Large intestine (tissue), 3 donors: Measurements from ENCODE around the gene CD151. TPM values are rescaled to one million over a fixed set of nuclear protein-coding genes. Genes with fewer than 3 reads are reported as not detected.

Experiments used
- DNase-seq, 2 donors: peaks; one replicate each; pipeline versions ENCODE4 v3.0.0 to v3.0.0-alpha.2; 2013
- H3K27ac ChIP-seq: one replicate; pipeline ENCODE4 v1.5.1; 2013; ENCODE audit warnings: low read length
- H3K27me3 ChIP-seq: 2 replicates; pipeline ENCODE4 v1.6.1; 2013; ENCODE audit warnings: low read length; ENCODE audit not compliant: control insufficient read depth, insufficient read depth
- H3K36me3 ChIP-seq: 2 replicates; pipeline ENCODE4 v1.6.1; 2013; ENCODE audit warnings: low read length; ENCODE audit not compliant: control insufficient read depth, insufficient read depth
- H3K4me1 ChIP-seq: one replicate; pipeline ENCODE4 v1.6.1; 2013; ENCODE audit warnings: low read length; ENCODE audit not compliant: control insufficient read depth, insufficient read depth
- H3K4me3 ChIP-seq: one replicate; pipeline ENCODE4 v1.5.1; 2013; ENCODE audit warnings: low read length
- H3K9me3 ChIP-seq: one replicate; pipeline ENCODE4 v1.6.1; 2013; ENCODE audit warnings: mild to moderate bottlenecking, low read depth, low read length, moderate library complexity; ENCODE audit not compliant: control insufficient read depth
- WGBS: methylation state at CpG from one replicate; pipeline ENCODE4 v1.1.5; 2013; ENCODE audit warnings: low lambda C conversion rate; ENCODE audit not compliant: insufficient coverage; 5-methylcytosine and 5-hydroxymethylcytosine counted together
- polyA plus RNA-seq: library from polyadenylated mRNA; unstranded; fragments of 120-200 nt; gene quantifications from one replicate; pipeline ENCODE4 v1.2.1, GENCODE V29; 2013

The CD151 gene
- polyA plus RNA-seq, 1 donor: 317 TPM

DNA sequence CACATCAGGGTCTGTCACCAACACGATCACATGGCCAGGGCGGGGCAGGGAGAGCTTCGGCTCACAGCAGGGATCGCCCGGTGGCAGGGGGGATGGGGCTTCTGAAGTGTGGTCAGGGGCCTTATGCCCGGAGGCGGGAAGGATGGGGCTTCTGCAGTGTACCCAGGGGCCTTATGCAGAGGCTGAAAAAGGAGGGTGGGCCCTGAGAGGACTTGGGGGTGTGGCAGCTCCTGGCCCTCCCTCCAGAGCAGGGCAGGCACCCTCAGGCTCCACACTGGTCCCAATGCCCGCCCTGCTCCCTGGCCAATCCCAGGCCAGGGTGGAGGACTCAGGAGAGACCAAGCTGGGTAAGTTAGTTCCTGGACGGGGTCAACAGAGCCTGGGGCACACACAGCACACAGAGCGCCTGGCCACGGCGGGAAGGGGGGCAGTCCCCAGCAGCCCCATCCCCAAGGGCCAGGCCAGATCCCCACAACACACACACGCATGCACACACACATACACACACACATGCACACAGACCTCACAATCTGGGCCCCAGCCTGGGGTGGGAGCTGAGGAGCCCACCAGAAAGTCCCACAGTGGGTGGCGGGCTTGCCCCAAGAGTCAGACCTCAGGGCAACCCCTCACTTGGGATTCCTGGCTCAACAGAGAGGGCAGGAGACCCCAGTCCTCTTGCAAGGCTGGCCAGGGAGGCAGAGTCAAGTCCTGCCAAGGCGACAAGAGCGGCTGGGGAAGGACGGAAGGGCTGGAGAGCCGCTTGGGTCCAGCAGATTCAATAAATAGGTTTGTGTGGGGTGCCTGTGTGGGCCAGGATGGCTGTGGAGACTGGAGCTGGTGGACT, 41.8 kb upstream of the CD151 start:
- H3K27ac ChIP-seq: no peak overlapping the region
- no peak overlapping the region for H3K4me3 ChIP-seq
- peaks cover 16% of the 10 kb centered on the region for H3K36me3 ChIP-seq
- peaks cover 16% of the 10 kb centered on the region for H3K4me1 ChIP-seq
- H3K27me3 ChIP-seq: peaks cover 15% of the 10 kb centered on the region
- DNase-seq: no peak
- WGBS: no CpG with 5 or more reads among the region's 18 CpGs
- H3K9me3 ChIP-seq: no peaks in the 10 kb centered on the region

DNA sequence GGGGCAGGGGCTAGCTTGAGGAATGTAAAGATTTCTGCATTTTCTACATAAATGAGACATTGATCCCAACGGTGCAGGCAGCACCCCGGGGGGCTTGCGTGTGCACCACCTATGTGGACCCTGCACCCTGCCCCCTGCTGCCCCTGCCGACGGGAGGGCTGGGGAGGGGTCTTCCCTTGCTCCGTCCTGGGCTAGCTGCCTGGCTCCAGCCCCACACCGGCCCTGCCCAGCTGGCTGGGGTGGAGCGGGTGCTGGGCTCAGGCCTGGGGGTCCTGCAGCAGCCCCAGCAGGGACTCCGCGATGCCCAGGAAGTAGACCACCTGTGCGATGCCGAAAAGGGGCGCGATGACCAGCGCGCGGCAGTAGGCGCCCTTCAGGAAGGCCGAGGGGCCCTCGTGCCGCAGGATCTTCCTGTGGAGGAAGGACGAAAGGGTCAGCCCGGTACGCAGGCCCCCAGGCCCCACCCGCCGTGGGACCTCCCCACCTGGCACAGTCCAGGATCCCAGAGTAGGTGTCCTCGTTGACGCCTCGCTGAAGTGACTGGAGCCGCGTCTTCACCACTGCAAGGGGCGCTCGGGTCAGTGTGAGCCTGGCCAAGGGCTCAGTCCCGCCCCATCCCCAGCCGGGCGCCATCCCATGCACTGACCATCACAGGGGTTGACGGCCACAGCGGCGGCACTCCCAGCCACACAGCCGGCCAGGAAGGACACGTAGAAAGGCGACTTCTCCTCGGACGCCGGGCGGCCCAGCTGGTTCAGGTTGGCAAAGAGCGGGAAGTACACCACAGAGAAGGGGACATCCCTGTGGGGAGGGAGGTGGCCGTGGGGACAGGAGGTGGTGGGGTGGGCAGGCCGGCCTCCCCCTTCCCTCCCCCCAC, 40.9 kb upstream of the CD151 start:
- peaks cover 15% of the 10 kb centered on the region for H3K27me3 ChIP-seq
- no peak for DNase-seq
- peaks cover 24% of the 10 kb centered on the region for H3K4me1 ChIP-seq
- no peak overlapping the region for H3K27ac ChIP-seq
- H3K9me3 ChIP-seq: no peaks in the 10 kb centered on the region
- H3K36me3 ChIP-seq: peaks cover 16% of the 10 kb centered on the region
- H3K4me3 ChIP-seq: no peak overlapping the region
- no CpG with 5 or more reads among the region's 49 CpGs for WGBS

GRCh38 chr11:792535-792821, 40.3 kb upstream of the CD151 start:
- Histone ChIP-seq H3K36me3 (peaks cover 16% of the 10 kb centered on the region), H3K4me1 (peaks cover 27% of the 10 kb centered on the region), H3K4me3 (no peak overlapping the region), H3K27me3 (peaks cover 15% of the 10 kb centered on the region), H3K9me3 (no peaks in the 10 kb centered on the region), H3K27ac (no peak overlapping the region)
- no CpG with 5 or more reads among the region's 15 CpGs for WGBS
- no peak for DNase-seq

GRCh38 chr11:792873-793272, 39.9 kb upstream of the CD151 start:
- peaks cover 16% of the 10 kb centered on the region for H3K36me3 ChIP-seq
- peaks cover 27% of the 10 kb centered on the region for H3K4me1 ChIP-seq
- H3K27ac ChIP-seq: no peak overlapping the region
- WGBS: no CpG with 5 or more reads among the region's 13 CpGs
- no peaks in the 10 kb centered on the region for H3K9me3 ChIP-seq
- DNase-seq: no peak
- H3K27me3 ChIP-seq: peaks cover 15% of the 10 kb centered on the region
- H3K4me3 ChIP-seq: no peak overlapping the region

DNA sequence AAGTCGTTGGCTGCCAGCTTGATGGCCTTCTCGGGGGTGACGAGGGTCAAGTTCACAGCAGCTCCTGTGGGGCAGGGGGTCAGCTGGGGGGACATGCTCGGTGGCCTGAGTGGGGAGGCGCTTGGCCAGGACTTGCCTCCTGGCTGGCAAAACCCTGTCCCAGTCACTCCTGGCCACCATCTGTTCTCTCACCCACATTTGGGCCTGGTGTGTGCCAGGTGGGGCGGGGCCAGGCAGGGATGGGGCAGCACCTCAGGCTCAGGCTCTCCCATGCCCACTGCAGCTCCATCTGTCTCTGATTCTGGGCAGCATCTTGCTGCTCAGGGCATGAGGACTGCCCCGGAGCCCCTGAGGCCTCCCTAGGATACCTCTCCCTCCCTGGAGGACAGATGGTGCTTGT, 39.2 kb upstream of the CD151 start:
- no peak overlapping the region for H3K27ac ChIP-seq
- no CpG with 5 or more reads among the region's 7 CpGs for WGBS

GRCh38 chr11:794013-794765, 38.6 kb upstream of the CD151 start:
- Histone ChIP-seq H3K27ac (no peak overlapping the region), H3K9me3 (no peaks in the 10 kb centered on the region), H3K27me3 (peaks cover 8% of the 10 kb centered on the region), H3K4me3 (no peak overlapping the region), H3K4me1 (peaks cover 30% of the 10 kb centered on the region), H3K36me3 (peaks cover 20% of the 10 kb centered on the region)
- no CpG with 5 or more reads among the region's 31 CpGs for WGBS
- DNase-seq: no peak

More for the DNA sequence above, 39.2 kb upstream of the CD151 start:
- Histone ChIP-seq H3K36me3 (peaks cover 16% of the 10 kb centered on the region), H3K4me3 (no peak overlapping the region), H3K4me1 (peaks cover 30% of the 10 kb centered on the region), H3K9me3 (no peaks in the 10 kb centered on the region), H3K27me3 (peaks cover 14% of the 10 kb centered on the region)
- DNase-seq: no peak

- Histone ChIP-seq H3K4me1 (peaks cover 30% of the 10 kb centered on the region), H3K27ac (no peak overlapping the region), H3K4me3 (peak overlapping the region; percentile 58), H3K36me3 (peaks cover 26% of the 10 kb centered on the region), H3K27me3 (peaks cover under 1% of the 10 kb centered on the region), H3K9me3 (no peaks in the 10 kb centered on the region)
- DNase-seq: peak in 1 of 2 donors; percentile 48
- WGBS: 93% methylated on average over 5 of the region's 38 CpGs
These were observed 37.8 kb upstream of the CD151 start for GRCh38 chr11:794766-795633.

- Histone ChIP-seq H3K27ac (peak overlapping the region; percentile 83), H3K4me1 (peaks cover 30% of the 10 kb centered on the region), H3K27me3 (no peaks in the 10 kb centered on the region), H3K9me3 (no peaks in the 10 kb centered on the region), H3K36me3 (peaks cover 31% of the 10 kb centered on the region), H3K4me3 (peak overlapping the region; percentile 58)
- DNase-seq: peak in 1 of 2 donors; percentile 81
- no CpG with 5 or more reads among the region's 26 CpGs for WGBS
These were observed 36.9 kb upstream of the CD151 start for GRCh38 chr11:795634-796564.
